ENCODE data around the gene CTBP2.

CTBP2 gene

DNA sequence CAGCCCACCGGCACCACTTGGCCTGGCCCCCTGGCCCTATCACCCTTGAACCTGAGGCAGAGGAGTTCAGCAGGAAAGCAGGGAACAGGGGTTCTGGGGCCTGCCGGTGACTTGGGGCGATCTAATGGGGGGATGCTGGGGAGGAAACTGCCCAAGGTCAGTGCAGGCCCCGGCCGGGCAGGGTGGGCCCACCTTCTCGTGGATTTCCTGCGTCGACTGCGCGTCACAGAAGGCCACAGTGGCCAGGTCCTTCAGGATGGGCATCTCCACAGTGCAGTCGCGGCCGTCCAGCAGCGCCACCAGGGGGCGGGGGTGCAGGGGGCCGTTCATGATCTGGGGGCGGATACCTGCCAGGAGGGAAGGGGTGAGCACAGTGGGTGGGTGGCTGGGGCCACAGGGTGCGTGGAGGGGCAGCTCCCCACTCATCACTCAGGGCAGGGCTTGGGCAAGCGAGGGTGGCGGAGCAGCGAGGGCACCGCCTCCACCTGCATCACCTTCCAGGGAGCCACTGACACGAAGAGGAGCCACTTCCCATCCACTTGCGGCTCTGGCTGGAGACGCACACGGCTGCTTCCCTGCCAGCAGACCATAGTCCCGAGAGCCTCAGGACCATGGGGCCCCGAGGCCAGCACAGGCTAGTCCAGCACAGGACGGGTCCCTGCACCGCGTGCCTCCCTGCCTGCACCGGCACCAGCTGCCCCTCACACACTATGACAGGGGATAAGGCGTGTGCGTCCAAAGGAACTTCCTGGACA lies 157.0 kb downstream of the CTBP2 start:
- no peak for DNase-seq

GRCh38 chr10:125002423-125003145 lies 157.8 kb downstream of the CTBP2 start:
- no peak for DNase-seq

DNA sequence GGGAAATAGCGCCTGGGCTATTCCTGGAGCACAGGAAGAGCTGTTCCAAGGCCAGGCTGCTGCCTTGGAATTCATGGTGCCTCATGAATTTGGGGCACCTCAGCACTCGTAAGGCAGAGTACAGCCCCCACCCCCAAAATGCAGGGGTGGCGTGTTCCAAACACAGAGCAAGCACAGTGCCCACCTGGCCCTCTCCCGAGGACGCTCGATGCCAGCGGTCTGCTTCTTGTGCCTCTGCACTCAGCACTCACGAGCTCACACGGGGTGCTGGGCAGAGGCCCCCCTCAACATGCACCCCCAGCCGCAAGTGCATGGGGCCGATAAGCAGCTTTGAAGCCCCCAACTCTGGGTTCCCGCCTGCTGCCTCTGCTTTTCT lies 158.3 kb downstream of the CTBP2 start:
- DNase-seq: no peak

GRCh38 chr10:125001313-125002046 lies 158.9 kb downstream of the CTBP2 start:
- no peak for DNase-seq

DNA sequence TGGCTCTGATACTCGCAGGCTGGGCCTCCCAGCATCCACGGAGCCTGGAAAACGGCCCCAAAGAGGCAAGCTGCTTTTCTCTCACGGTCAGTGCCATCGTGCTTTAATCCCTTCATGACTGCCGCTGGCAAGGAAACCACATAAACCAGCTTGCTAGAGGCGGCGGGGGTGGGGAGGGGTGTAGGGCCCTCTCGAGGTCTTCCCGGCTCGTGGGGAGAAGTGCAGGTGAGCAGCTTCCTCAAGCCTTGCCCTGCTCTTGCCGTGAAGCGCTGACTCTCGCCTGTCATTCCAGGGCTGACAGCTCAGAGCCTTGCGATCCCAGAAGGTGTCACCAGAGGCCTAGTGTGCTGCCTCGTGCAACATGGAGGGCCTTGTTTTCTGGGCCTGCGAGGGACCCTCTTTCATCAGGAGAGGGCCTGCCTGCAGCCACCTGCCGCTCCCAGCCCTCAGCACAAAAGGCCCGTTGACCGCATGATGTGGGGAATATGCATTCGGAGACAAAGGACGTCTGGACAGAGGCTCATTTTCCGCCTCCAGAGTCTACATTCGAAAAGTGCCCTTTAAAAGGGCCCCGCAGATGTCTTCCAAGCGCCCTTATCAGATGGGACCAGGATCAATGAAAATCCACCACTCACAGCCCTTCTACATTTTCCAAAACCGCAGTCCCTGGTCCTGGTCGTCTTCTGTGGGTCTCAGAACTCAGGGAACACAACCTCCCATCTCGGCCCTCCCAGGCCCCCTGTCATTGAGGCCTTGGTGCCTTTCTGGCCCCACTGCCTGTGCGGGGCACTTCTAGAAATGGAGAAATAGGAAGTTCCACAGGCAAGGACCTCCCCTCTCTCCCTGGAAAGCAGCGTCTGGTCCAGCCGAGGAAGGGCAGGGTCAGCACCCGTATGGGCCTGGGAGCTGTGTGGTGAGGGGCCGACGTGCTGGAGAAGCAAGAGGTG lies 159.7 kb downstream of the CTBP2 start:
- DNase-seq: no peak

DNA sequence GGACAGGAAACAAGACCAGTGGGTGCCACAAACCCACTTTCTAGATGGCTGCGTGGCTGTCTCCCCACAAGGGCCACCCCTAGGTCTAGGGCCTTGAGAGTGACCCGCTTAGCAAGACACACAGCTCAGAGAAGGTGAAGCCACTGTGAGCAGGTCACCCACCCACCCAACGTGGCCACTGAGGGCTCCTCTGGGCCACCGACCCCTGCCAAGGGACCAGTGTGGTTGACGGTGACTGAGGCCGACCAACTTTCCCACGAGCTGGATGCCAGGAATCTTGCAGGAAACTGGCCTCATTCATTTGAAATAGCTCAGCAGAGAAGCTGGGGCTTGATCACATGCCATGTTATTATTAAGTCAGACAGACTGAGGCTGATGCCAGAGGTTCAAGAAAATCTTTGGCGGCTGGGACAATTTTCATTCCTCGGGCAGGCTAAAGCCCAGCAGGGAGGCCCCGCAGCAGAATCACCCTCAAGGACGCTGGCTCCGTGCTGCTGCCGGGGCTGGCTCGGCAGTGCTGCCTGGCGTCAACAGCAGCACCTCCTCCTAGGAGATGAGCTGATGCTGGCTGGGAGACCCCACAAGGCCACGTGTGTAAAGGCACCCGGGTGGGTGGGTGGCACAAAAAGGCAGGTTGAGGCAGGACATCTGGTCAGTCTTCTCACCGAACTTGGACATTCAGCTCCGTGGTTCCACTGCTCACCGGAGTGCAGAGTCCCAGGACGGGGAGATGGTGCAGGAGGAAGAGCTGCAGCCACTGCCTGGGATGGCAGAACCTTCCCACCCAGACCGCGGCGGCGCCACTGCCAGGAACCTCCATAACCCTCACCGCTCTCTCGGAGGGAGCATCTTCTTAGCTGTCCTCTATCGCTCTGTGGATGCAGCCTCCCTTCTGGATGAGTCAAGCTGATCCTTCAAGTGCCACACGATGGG lies 160.7 kb downstream of the CTBP2 start:
- no peak for DNase-seq

DNA sequence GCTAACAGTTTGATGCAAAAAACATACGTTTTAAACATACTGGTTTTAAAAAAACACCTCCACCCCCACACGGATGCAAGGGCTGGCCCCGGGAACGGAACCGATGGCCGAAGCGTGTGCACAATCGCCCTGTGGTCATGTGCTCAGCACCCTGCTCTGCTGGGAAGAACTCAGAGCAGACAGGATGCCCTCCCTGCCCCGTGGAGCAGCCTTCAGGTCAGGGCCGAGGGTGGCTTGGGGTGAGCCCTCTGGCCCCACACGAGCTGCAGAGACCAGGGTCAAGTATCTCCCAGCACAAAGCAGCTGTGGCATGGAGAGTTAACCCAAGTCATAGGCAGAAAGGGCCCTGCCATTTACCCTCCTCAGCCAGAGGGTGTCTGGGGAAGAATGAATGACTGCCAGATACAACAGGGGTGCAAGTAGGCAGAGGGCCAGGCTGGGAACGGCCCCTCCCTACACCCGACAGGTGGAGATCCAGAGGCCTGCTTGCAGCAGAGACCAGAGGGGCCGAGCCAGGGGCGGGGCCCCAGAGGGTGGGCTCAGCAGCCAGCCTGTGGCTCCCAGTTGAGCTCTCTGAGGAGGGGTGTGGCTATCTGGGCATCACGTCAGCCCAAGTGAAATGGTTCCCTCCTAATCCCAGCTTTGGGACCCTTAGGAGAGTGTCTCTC lies 161.6 kb downstream of the CTBP2 start:
- DNase-seq: no peak

DNA sequence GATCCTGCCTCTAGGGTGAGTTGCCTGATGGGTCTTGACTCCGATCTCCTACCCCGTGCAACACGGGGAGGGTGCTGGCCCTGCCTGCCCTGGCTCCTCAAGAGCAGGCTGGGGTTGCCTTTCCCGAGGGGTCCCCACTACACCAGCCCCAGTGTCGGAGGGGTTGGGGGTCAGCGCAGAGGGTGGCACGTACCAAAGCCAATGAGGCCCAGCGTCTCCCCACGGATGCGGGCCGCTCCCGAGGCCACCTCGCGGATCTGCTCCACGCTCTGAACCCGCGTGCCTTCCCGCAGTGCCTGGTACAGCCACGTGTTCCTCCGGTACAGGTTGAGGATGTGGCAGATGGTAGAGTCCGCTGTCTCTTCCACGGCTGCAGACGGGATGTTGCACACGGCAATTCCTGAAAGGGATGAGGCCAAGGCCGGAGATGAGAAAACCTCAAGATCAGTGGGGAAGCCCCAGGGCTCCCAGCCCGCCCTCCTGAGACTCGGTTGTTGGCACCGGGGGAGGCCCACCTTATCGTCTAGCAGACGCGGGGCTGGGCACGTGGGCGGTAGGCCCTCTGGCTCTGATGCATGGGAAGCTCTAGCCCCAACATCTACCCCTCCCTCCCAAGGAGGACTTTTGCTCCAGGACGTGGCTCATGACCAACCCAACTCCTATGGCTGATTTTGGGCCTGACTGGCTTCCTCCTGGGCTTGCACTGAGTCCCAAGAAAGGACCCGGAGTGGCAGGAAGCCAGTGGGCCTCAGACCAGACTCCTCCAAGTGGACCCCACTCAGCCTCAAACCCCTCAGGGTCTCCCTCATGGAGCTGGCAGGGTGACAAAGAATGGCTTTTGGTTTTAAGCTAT lies 162.4 kb downstream of the CTBP2 start:
- no peak for DNase-seq

DNA sequence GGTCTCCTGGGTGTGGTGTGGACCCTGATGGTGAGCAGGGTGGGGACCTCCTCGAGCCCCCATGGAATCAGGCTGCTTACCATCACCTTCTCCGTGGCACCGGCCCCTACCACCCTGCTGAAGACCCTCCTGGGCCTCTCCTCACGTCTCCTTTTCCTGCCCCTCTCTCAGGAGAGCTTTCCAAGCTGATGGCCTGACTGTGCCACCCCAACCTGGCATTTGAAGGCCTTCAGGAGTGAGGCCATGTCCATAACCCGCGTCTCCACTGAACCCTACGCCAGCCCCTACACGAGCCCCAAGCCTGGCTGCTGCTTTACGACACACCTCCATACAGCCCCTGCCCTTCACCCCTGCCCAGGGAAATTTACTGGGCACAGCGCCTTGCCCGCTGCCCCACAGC lies 163.1 kb downstream of the CTBP2 start:
- DNase-seq: no peak

GRCh38 chr10:124996854-124997215 lies 163.5 kb downstream of the CTBP2 start:
- no peak for DNase-seq

- DNase-seq: no peak
Observed at GRCh38 chr10:124996127-124996853, 164.1 kb downstream of the CTBP2 start.

- DNase-seq: no peak
Observed at GRCh38 chr10:124995605-124996004, 164.8 kb downstream of the CTBP2 start.

- no peak for DNase-seq
Observed at GRCh38 chr10:124994573-124995473, 165.5 kb downstream of the CTBP2 start.

DNA sequence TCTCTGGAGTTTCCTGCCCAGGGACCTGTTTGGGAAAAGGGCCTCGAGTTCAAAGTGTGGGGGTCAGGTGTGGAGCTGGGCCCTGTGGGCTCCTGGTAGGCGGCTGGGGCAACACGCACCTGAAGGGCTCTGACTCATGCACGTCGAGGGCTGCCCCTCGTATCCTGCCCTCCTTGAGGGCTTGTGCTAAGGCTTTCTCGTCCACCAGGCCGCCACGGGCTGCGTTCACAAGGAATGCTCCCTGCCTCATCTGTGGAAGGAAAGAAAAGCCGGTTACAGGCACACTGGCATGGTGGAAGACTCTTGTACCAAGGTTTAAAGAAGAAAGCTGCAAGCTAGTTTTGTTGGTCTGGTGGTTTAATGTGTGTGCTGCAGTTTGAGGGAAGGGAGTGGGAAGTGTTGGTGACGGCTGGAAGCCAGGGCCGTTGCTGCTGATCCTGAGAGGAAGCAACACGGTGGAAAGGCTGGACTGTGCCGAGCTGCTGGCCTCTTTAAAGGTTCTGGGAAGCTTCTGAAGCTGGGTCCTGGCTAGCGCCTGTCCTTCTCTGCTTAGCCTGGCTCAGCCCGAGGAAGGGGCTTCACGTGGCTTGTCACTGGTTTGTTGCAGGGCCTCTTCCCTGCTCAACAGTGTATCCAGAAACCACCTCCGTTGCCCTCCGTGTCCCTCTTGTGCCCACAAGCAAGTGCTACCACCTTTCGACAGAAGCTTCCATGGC lies 166.5 kb downstream of the CTBP2 start:
- DNase-seq: no peak

DNA sequence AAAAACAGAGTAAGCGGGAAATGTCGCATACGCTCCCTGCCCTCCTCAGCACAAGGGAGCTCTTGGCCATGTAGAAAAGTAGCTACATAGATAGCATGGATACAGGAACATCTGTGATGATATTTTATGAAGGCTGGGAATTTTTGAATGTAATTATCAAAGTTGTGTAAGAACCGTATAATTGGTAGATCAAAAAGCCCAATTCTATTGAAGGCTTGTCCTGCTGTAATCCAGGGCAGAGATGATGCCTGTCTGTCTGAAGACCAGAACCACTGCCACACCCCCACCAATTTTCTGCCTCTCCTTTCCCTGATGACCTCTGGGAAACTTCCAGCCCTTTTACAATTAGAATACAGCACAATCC lies 167.0 kb downstream of the CTBP2 start:
- DNase-seq: no peak

DNA sequence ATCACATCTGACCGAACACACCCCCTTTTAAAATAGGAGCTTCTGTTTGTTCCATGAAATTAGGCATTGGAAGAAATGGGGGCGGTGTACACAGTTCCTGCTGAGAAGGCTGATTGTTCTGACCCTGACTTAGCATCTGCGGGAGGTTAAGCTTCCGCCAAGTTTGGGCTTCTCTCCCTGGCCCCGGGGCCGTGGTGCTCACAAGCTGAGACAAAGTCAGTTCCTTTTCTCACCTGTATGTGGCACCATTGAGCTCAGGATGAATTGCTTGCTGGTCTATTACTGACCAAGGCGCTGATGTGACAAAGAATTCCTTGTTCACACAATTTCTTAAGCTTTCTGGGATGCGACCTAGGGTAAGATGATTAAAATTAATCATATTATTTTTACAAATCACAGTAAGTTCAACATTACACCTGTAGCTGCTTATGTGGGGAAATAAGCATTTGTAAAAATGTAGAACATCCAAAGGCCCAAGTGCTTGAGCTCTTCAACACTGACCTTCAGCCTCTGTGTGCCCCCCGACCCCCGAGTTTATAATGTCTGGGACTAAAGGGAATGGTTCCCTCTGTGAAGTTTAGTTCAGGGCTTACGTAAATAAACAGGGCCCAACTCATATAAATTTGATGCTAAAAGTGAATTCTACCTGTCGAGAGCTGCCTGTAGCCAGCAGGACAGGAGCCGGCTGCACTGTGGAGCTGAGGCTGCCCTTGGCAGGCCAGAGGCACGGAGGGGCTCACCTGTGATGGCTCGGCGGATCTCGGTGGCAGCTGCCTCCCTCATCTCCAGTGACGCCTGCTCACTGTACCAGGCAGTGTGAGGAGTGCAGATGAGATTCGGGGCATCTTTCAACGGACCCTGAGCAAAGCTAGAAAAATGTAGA lies 167.7 kb downstream of the CTBP2 start:
- peak in 1 of 2 experiments; percentile 3 for DNase-seq

GRCh38 chr10:124991835-124992234 lies 168.5 kb downstream of the CTBP2 start:
- no peak for DNase-seq
